Vagina (tissue), 2 donors: ENCODE measurements around the gene FCAR. TPM values are rescaled to one million over a fixed set of nuclear protein-coding genes. Genes with fewer than 3 reads are reported as not detected.
"Not testable (repeated sequence)": the region's sequence is repeated elsewhere in the genome, so short reads cannot be mapped to it uniquely, and the experiment has no call there.

Experiments
- DNase-seq, 2 donors: peaks; one replicate each; pipeline ENCODE4 v3.0.0-alpha.2; 2017; ENCODE audit errors: extremely low spot score in 2 of 2
- H3K27ac ChIP-seq: fragments of 200-600 bp; sonication (generic); one replicate; pipeline ENCODE4 v1.5.1; 2019
- H3K27me3 ChIP-seq: fragments of 200-600 bp; sonication (generic); one replicate; pipeline ENCODE4 v1.5.1; 2019
- H3K36me3 ChIP-seq, 2 donors: fragments of 200-600 bp; sonication (generic); one replicate each; pipeline ENCODE4 v1.5.1; 2017 to 2019
- H3K4me1 ChIP-seq: fragments of 200-600 bp; sonication (generic); one replicate; pipeline ENCODE4 v1.5.1; 2019
- H3K4me3 ChIP-seq, 2 donors: fragments of 200-600 bp; sonication (generic); 1 replicate in 1 of 2; 2 replicates in 1 of 2; pipeline ENCODE4 v1.5.1; 2016 to 2019
- H3K9me3 ChIP-seq: fragments of 200-600 bp; sonication (generic); one replicate; pipeline ENCODE4 v1.5.1; 2019
- POLR2A ChIP-seq, 2 donors: fragments of 450-650 bp; IDR thresholded peaks; one replicate each; pipeline ENCODE4 v1.6.1; 2017; ENCODE audit warnings: antibody characterized with exemption in 2 of 2, mild to moderate bottlenecking in 2 of 2, moderate library complexity in 2 of 2
- POLR2AphosphoS5 ChIP-seq, 2 donors: sonication (generic); formaldehyde crosslinking; IDR thresholded peaks; one replicate each; pipeline ENCODE4 v1.9.0; 2017; ENCODE audit warnings: antibody characterized with exemption in 2 of 2, mild to moderate bottlenecking in 2 of 2, low read depth in 1 of 2; ENCODE audit not compliant: insufficient read depth in 1 of 2
- intact Hi-C: fragments of 100-400 bp; cut with DNase I; formaldehyde crosslinking; loops from one replicate; pipeline ENCODE4 v1.15.1; 2023
- total RNA-seq: library from RNA; depleted of rRNA; stranded (reverse); fragments of >200 nt; gene quantifications from one replicate; pipeline ENCODE4 v1.2.3, GENCODE V29; 2016
- TF ChIP-seq, protein P1 (sequence below), 3 experiments: fragments of 450-650 bp in 2 of 3; fragments of 200-600 bp in 1 of 3; sonication (generic) in 1 of 3; IDR thresholded peaks; one replicate each; pipeline ENCODE4 v1.5.1; 2017 to 2019; ENCODE audit warnings: antibody characterized with exemption in 3 of 3, mild to moderate bottlenecking in 2 of 3, moderate library complexity in 2 of 3

FCAR gene
- total RNA-seq, 1 donor from 2014 or later = 2.2 TPM

DNA sequence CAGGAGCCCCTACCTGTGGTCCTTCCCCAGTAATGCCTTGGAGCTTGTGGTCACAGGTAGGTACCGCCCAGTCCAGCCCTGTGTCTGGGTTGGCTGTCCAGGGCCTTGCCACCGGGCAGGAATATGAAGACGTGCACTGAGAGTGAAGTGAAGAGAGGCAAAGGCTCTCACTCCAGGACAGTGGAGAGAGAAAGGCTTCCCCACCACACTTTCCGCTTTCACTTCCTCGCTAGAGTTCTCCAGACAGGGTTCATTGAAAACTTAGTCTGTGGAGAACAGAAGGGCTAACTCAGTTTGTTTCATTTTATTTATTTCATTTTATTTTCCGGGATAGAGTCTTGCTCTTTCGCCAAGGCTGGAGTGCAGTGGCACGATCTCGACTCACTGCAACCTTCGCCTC is 14.2 kb downstream of the FCAR start:
- no peak for DNase-seq
- no peak overlapping the region for H3K4me3 ChIP-seq
- H3K9me3 ChIP-seq = no peaks in the 10 kb centered on the region
- no peaks in the 10 kb centered on the region for H3K27me3 ChIP-seq
- no peak overlapping the region for H3K27ac ChIP-seq
- no peaks in the 10 kb centered on the region for H3K4me1 ChIP-seq
- TF ChIP-seq POLR2A (IDR thresholded peaks at IDR 0.05) (no peak), POLR2AphosphoS5 (IDR thresholded peaks at IDR 0.05; ENCODE audit: insufficient read depth in 1 of 2, low read depth in 1 of 2) (no peak)
- TF ChIP-seq, protein P1, sequence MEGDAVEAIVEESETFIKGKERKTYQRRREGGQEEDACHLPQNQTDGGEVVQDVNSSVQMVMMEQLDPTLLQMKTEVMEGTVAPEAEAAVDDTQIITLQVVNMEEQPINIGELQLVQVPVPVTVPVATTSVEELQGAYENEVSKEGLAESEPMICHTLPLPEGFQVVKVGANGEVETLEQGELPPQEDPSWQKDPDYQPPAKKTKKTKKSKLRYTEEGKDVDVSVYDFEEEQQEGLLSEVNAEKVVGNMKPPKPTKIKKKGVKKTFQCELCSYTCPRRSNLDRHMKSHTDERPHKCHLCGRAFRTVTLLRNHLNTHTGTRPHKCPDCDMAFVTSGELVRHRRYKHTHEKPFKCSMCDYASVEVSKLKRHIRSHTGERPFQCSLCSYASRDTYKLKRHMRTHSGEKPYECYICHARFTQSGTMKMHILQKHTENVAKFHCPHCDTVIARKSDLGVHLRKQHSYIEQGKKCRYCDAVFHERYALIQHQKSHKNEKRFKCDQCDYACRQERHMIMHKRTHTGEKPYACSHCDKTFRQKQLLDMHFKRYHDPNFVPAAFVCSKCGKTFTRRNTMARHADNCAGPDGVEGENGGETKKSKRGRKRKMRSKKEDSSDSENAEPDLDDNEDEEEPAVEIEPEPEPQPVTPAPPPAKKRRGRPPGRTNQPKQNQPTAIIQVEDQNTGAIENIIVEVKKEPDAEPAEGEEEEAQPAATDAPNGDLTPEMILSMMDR (IDR thresholded peaks at IDR 0.05) = no peak
- no peaks in the 10 kb centered on the region for H3K36me3 ChIP-seq
- intact Hi-C loops = no loop called here

DNA sequence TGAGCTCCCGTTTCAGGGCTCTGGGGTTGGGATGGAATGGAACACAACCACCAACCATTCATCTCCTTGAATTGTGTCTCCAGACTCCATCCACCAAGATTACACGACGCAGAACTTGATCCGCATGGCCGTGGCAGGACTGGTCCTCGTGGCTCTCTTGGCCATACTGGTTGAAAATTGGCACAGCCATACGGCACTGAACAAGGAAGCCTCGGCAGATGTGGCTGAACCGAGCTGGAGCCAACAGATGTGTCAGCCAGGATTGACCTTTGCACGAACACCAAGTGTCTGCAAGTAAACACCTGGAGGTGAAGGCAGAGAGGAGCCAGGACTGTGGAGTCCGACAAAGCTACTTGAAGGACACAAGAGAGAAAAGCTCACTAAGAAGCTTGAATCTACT is 15.5 kb downstream of the FCAR start:
- no peak overlapping the region for H3K27ac ChIP-seq
- H3K36me3 ChIP-seq = no peaks in the 10 kb centered on the region
- no peak for DNase-seq
- no peak overlapping the region for H3K4me3 ChIP-seq
- no peaks in the 10 kb centered on the region for H3K27me3 ChIP-seq
- no peak for TF ChIP-seq POLR2AphosphoS5 (IDR thresholded peaks at IDR 0.05; ENCODE audit: insufficient read depth in 1 of 2, low read depth in 1 of 2)
- no peak for TF ChIP-seq POLR2A (IDR thresholded peaks at IDR 0.05)
- TF ChIP-seq, protein P1 (IDR thresholded peaks at IDR 0.05) = no peak
- H3K9me3 ChIP-seq = no peaks in the 10 kb centered on the region
- no peaks in the 10 kb centered on the region for H3K4me1 ChIP-seq
- intact Hi-C loops = no loop called here

DNA sequence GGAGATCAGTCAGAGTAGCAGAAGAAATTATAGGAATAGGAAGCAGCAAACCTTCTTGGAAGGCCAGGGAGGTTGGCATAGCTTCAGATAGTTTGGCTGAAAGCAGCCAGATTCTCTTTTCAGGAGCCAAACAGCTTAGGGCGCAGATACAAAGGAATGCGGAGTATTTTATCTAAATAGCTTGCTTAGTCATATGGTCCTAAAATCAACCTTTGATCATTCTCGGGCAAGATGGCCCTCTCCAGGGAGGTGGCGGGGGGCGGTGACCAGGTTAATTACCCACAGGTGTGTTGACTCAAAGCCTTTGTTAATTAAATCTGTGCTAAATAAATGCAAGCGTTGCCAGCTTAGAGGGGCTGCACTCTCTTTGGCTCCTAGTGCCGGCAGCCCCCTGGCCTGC is 19.4 kb downstream of the FCAR start:
- no peak overlapping the region for H3K27ac ChIP-seq
- H3K9me3 ChIP-seq = no peaks in the 10 kb centered on the region
- intact Hi-C loops = no loop called here
- TF ChIP-seq POLR2A (IDR thresholded peaks at IDR 0.05) = no peak
- TF ChIP-seq, protein P1 (IDR thresholded peaks at IDR 0.05) = no peak
- no peak for TF ChIP-seq POLR2AphosphoS5 (IDR thresholded peaks at IDR 0.05; ENCODE audit: insufficient read depth in 1 of 2, low read depth in 1 of 2)
- H3K4me3 ChIP-seq = no peak overlapping the region
- DNase-seq = no peak
- no peaks in the 10 kb centered on the region for H3K27me3 ChIP-seq
- H3K4me1 ChIP-seq = no peaks in the 10 kb centered on the region
- no peaks in the 10 kb centered on the region for H3K36me3 ChIP-seq

DNA sequence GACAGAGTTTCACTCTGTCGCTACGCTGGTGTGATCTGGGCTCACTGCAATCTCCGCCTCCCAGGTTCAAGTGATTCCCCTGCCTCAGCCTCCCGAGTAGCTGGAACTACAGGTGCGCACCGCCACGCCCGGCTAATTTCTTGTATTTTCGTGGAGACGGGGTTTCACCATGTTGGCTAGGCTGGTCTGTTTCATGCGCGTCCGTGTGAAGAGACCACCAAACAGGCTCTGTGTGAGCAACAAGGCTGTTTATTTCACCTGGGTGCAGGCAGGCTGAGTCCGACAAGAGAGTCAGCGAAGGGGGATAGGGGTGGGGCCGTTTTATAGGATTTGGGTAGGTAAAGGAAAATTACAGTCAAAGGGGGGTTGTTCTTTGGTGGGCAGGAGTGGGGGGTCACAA is 20.1 kb downstream of the FCAR start:
- intact Hi-C loops, H3K36me3 ChIP-seq, DNase-seq: not testable (repeated sequence)

DNA sequence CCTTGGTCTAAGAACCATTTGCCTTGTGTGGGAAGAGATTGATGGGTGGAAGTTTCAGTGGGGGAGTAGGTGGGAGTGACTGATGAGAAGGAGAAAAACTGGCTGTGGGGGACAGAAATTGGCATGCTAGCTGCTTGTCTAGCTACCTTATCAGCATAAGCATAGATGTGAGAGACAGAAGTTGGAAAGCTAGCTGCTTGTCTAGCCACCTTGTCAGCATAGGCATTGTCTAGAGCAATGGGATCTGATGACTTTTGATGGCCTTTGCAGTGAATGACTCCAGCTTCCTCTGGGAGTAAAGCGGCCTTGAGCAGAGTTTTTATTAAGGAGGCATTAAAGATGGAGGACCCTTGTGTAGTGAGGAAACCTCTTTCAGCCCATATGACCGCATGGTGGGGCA is 22.0 kb downstream of the FCAR start:
- H3K36me3 ChIP-seq = no peaks in the 10 kb centered on the region
- no peaks in the 10 kb centered on the region for H3K9me3 ChIP-seq
- H3K27ac ChIP-seq = no peak overlapping the region
- no peak overlapping the region for H3K4me3 ChIP-seq
- DNase-seq = no peak
- intact Hi-C loops = no loop called here
- no peaks in the 10 kb centered on the region for H3K4me1 ChIP-seq
- no peaks in the 10 kb centered on the region for H3K27me3 ChIP-seq
- no peak for TF ChIP-seq POLR2AphosphoS5 (IDR thresholded peaks at IDR 0.05; ENCODE audit: insufficient read depth in 1 of 2, low read depth in 1 of 2)
- no peak for TF ChIP-seq POLR2A (IDR thresholded peaks at IDR 0.05)
- TF ChIP-seq, protein P1 (IDR thresholded peaks at IDR 0.05) = no peak

More for the DNA sequence above, 20.1 kb downstream of the FCAR start:
- not testable (repeated sequence) for H3K27me3 ChIP-seq, H3K4me3 ChIP-seq, H3K27ac ChIP-seq, H3K4me1 ChIP-seq, H3K9me3 ChIP-seq

DNA sequence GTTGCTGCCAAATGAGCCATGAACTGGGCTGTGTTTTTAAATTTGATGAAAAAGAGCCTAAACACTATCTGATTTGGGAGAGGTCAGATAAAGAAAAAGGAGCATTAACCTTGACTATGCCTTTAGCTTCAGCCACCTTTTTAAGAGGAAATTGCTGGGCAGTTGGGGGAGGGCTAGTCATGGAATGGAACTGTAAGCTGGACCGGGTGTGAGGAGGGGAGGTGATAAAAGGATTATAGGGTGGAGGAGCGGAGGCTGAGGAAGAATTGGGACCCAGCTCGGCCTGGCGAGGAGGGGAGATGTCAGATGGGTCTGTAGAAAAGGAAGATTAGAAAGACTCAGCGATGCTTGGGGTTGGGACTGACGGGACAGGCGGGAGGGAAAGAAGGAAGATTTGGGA is 24.6 kb downstream of the FCAR start:
- H3K9me3 ChIP-seq, DNase-seq, intact Hi-C loops, H3K36me3 ChIP-seq, H3K4me3 ChIP-seq, H3K27ac ChIP-seq, H3K27me3 ChIP-seq, H3K4me1 ChIP-seq: not testable (repeated sequence)

DNA sequence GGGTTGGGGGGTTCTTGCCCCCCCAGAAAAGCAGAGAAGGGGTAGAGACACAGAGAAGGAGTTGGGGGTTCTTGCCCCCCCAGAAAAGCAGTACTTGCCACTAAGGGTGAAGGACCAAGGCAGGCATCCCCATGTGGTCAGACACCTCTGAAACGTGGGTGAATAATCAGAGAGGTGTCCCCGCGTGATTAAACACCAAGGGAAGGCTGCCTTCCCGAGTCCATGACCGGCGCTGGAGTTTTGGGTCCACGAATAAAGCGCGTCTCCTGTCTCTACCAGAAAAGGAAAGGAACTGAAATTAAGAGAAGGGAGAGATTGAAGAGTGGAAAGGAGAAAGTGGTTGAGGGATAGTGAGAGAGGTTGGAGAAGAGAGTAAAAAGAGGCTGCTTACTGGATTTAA is 25.6 kb downstream of the FCAR start:
- H3K9me3 ChIP-seq, H3K4me3 ChIP-seq, H3K27ac ChIP-seq, H3K27me3 ChIP-seq, DNase-seq, intact Hi-C loops, H3K4me1 ChIP-seq, H3K36me3 ChIP-seq: not testable (repeated sequence)

DNA sequence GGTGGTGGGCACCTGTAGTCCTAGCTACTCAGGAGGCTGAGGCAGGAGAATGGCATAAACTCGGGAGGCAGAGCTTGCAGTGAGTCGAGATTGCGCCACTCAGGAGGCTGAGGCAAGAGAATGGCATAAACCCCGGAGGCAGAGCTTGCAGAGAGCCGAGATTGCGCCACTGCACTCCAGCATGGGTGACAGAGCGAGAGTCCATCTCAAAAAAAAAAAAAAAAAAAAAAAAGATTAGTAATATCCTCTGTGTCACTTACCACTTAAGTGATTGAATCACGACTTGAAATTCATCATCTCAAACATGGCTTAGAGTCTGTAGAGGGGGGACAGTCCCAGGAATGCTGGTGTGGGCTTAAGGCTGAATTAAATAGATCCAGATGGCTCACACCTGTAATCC is 27.1 kb downstream of the FCAR start:
- intact Hi-C loops, H3K36me3 ChIP-seq, H3K4me1 ChIP-seq, H3K4me3 ChIP-seq, H3K27ac ChIP-seq, H3K9me3 ChIP-seq, H3K27me3 ChIP-seq, DNase-seq: not testable (repeated sequence)
